AG04450 (cell line): Measurements from ENCODE around the gene TNIK. TPM values are rescaled to one million over a fixed set of nuclear protein-coding genes. Genes with fewer than 3 reads are reported as not detected.

Source experiments
- CTCF ChIA-PET: fragments of 300-600, 350-600 bp; formaldehyde crosslinking; extraction: SDS; loops from one replicate; lab custom pipeline; 2022; ENCODE audit warnings: antibody characterized with exemption, inconsistent platforms; lab: Charles Lee
- POLR2A ChIA-PET: fragments of 350-600 bp; formaldehyde crosslinking; extraction: SDS; loops from one replicate; lab custom pipeline; 2021; ENCODE audit warnings: antibody characterized with exemption, inconsistent platforms; lab: Yijun Ruan, JAX
- DNase-seq: peaks from one replicate; pipeline ENCODE4 v3.0.0-alpha.2; 2011; ENCODE audit warnings: low read depth, low spot score
- H3K27ac ChIP-seq: one replicate; pipeline ENCODE4 v1.5.1; 2012; ENCODE audit warnings: low read depth, low read length, control low read depth
- H3K27me3 ChIP-seq: one replicate; pipeline ENCODE4 v1.6.0; 2012; ENCODE audit warnings: low read length; ENCODE audit not compliant: control insufficient read depth, insufficient read depth
- H3K4me3 ChIP-seq: 2 replicates; pipeline ENCODE4 v1.5.1; 2011; ENCODE audit warnings: mild to moderate bottlenecking, low read depth, low read length, control low read depth
- H3K9me3 ChIP-seq: 2 replicates; pipeline ENCODE4 v1.5.1; 2012; ENCODE audit warnings: low read length; ENCODE audit not compliant: control insufficient read depth, insufficient read depth
- polyA plus RNA-seq: library from polyadenylated mRNA; depleted of rRNA; stranded (reverse); fragments of >200 nt; gene quantifications from 2 replicates; pipeline ENCODE4 v1.2.3, GENCODE V29; 2011
- TF ChIP-seq, protein P1 (sequence below): IDR thresholded peaks from 2 replicates; pipeline ENCODE4 v1.5.1; 2011; ENCODE audit warnings: low read depth, low read length, control low read depth, inconsistent platforms

TNIK gene
- polyA plus RNA-seq, 1 experiment = 9.0 TPM

DNA sequence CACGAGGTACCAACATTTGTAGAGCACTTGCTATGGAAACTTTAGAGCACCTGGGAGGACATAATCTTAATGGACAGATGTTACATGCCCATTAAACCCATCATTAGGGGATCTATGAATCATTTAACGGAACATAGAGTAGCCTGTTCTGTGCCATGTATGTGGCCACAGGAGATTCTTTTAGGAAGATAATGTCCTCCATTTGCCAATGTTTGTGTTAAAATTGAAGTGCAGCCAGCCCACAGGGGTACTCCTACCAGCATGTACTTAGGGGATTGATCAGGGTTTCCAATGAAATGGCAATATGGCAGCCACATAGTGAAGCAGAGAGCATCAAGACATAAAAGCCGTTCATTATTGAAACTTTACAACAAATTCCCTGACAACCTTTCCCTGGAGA, 70.7 kb downstream of the TNIK start:
- TF ChIP-seq, protein P1, sequence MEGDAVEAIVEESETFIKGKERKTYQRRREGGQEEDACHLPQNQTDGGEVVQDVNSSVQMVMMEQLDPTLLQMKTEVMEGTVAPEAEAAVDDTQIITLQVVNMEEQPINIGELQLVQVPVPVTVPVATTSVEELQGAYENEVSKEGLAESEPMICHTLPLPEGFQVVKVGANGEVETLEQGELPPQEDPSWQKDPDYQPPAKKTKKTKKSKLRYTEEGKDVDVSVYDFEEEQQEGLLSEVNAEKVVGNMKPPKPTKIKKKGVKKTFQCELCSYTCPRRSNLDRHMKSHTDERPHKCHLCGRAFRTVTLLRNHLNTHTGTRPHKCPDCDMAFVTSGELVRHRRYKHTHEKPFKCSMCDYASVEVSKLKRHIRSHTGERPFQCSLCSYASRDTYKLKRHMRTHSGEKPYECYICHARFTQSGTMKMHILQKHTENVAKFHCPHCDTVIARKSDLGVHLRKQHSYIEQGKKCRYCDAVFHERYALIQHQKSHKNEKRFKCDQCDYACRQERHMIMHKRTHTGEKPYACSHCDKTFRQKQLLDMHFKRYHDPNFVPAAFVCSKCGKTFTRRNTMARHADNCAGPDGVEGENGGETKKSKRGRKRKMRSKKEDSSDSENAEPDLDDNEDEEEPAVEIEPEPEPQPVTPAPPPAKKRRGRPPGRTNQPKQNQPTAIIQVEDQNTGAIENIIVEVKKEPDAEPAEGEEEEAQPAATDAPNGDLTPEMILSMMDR = no peak
- ChIA-PET CTCF (no interaction called here), POLR2A (no interaction called here)
- no peak for DNase-seq
- Histone ChIP-seq H3K9me3 (no peaks in the 10 kb centered on the region), H3K27ac (no peak overlapping the region), H3K27me3 (no peaks in the 10 kb centered on the region), H3K4me3 (no peak overlapping the region)

- H3K27me3 ChIP-seq = no peaks in the 10 kb centered on the region
- H3K27ac ChIP-seq = no peak overlapping the region
- no peak overlapping the region for H3K4me3 ChIP-seq
- DNase-seq = no peak
- no peaks in the 10 kb centered on the region for H3K9me3 ChIP-seq
- TF ChIP-seq, protein P1 = no peak
- CTCF ChIA-PET = no interaction called here
- POLR2A ChIA-PET = no interaction called here
These were observed 71.7 kb downstream of the TNIK start for GRCh38 chr3:171388527-171388926.

- Histone ChIP-seq H3K9me3 (no peaks in the 10 kb centered on the region), H3K27me3 (no peaks in the 10 kb centered on the region), H3K27ac (no peak overlapping the region), H3K4me3 (no peak overlapping the region)
- TF ChIP-seq, protein P1 = no peak
- ChIA-PET CTCF (interaction anchor here (0.6 to 1.3 kb wide), 2 partner anchors 13 to 37 kb away, joined by 3 read pairs; no protein-coding TSS in a partner anchor), POLR2A (no interaction called here)
- no peak for DNase-seq
These were observed 73.1 kb downstream of the TNIK start for GRCh38 chr3:171387062-171387461.

- no peaks in the 10 kb centered on the region for H3K9me3 ChIP-seq
- no peaks in the 10 kb centered on the region for H3K27me3 ChIP-seq
- no peak for DNase-seq
- ChIA-PET POLR2A (interaction anchor here (1.1 kb wide), 1 partner anchor 8 kb away, joined by 4 read pairs; no protein-coding TSS in a partner anchor), CTCF (no interaction called here)
- peak overlapping the region; percentile 53 for H3K27ac ChIP-seq
- H3K4me3 ChIP-seq = no peak overlapping the region
- TF ChIP-seq, protein P1 = no peak
These were observed 75.1 kb downstream of the TNIK start for GRCh38 chr3:171385086-171385485.

GRCh38 chr3:171384101-171384891, 75.9 kb downstream of the TNIK start:
- POLR2A ChIA-PET = interaction anchor here (1.0 to 1.1 kb wide), 2 partner anchors 9 kb away, joined by 3 to 4 read pairs; no protein-coding TSS in a partner anchor
- H3K27ac ChIP-seq = no peak overlapping the region

More at GRCh38 chr3:171384101-171384891, 75.9 kb downstream of the TNIK start:
- Histone ChIP-seq H3K4me3 (no peak overlapping the region), H3K9me3 (no peaks in the 10 kb centered on the region), H3K27me3 (no peaks in the 10 kb centered on the region)
- TF ChIP-seq, protein P1 = no peak
- DNase-seq = no peak
- CTCF ChIA-PET = no interaction called here
